Neural cell (in vitro differentiated cells): ENCODE measurements around the gene RPL37. TPM values are rescaled to one million over a fixed set of nuclear protein-coding genes. Genes with fewer than 3 reads are reported as not detected.
A peak's percentile ranks its signal among the peaks of the same experiment; 100 is the strongest.

Source experiments
- H2AFZ ChIP-seq: fragments of 200-600, 300-800 bp; sonication (generic), shearing (Covaris generic); 2 replicates; pipeline ENCODE4 v1.6.0; 2014; ENCODE audit warnings: low read depth, mild to moderate bottlenecking, antibody characterized with exemption, low read length, moderate library complexity
- H3F3A ChIP-seq: fragments of 200-600 bp; shearing (Covaris generic); 2 replicates; pipeline ENCODE4 v1.6.1; 2016; ENCODE audit warnings: mild to moderate bottlenecking, moderate library complexity, mixed read lengths, antibody characterized with exemption, low read length; ENCODE audit not compliant: insufficient read depth, poor library complexity, severe bottlenecking
- H3K27ac ChIP-seq: fragments of 200-600, 300-800 bp; sonication (generic), shearing (Covaris generic); 2 replicates; pipeline ENCODE4 v1.5.1; 2014; ENCODE audit warnings: mild to moderate bottlenecking, low read length, moderate library complexity
- H3K27me3 ChIP-seq: fragments of 300-800, 200-600 bp; sonication (generic), shearing (Covaris generic); 2 replicates; pipeline ENCODE4 v1.6.0; 2014; ENCODE audit warnings: mild to moderate bottlenecking, low read depth, low read length, moderate library complexity; ENCODE audit not compliant: insufficient read depth
- H3K36me3 ChIP-seq: fragments of 300-800, 200-600 bp; sonication (generic), shearing (Covaris generic); 2 replicates; pipeline ENCODE4 v1.5.1; 2014; ENCODE audit warnings: mild to moderate bottlenecking, antibody characterized with exemption, low read length, moderate library complexity; ENCODE audit not compliant: insufficient read depth
- H3K4me2 ChIP-seq: fragments of 300-800, 200-600 bp; sonication (generic), shearing (Covaris generic); 2 replicates; pipeline ENCODE4 v1.6.0; 2014; ENCODE audit warnings: mild to moderate bottlenecking, low read length
- H3K4me3 ChIP-seq: fragments of 300-800, 200-600 bp; sonication (generic), shearing (Covaris generic); 2 replicates; pipeline ENCODE4 v1.5.1; 2014; ENCODE audit warnings: mild to moderate bottlenecking, low read length, moderate library complexity
- H3K79me2 ChIP-seq: fragments of 200-600 bp; shearing (Covaris generic); replicated peaks from 2 replicates; pipeline ENCODE4 v1.6.0; 2014; ENCODE audit warnings: mild to moderate bottlenecking, low read length, moderate library complexity; ENCODE audit not compliant: insufficient read depth
- H3K9ac ChIP-seq: fragments of 300-800, 200-600 bp; sonication (generic), shearing (Covaris generic); 2 replicates; pipeline ENCODE4 v1.6.1; 2016; ENCODE audit warnings: mild to moderate bottlenecking, low read length, mixed read lengths
- H3K9me2 ChIP-seq: fragments of 200-600 bp; shearing (Covaris generic); 2 replicates; pipeline ENCODE4 v1.6.1; 2016; ENCODE audit warnings: mild to moderate bottlenecking, low read length, mixed read lengths; ENCODE audit not compliant: insufficient read depth
- H3K9me3 ChIP-seq: fragments of 200-600, 300-800 bp; sonication (generic), shearing (Covaris generic); 2 replicates; pipeline ENCODE4 v1.6.1; 2016; ENCODE audit warnings: mild to moderate bottlenecking, mixed run types, low read length, moderate library complexity, mixed read lengths
- H4K20me1 ChIP-seq: fragments of 200-600 bp; shearing (Covaris generic); 2 replicates; pipeline ENCODE4 v1.6.1; 2016; ENCODE audit warnings: mild to moderate bottlenecking, mixed run types; ENCODE audit not compliant: insufficient read depth
- CTCF ChIP-seq: fragments of 450-650 bp; IDR thresholded peaks from 2 replicates; pipeline ENCODE4 v1.5.1; 2014; ENCODE audit warnings: antibody characterized with exemption, mild to moderate bottlenecking, moderate library complexity; ENCODE audit not compliant: poor library complexity, severe bottlenecking
- EP300 ChIP-seq: fragments of 450-650 bp; conservative IDR thresholded peaks from 2 replicates; pipeline ENCODE4 v1.6.1; 2014; ENCODE audit warnings: antibody characterized with exemption, mild to moderate bottlenecking, moderate library complexity; ENCODE audit not compliant: poor library complexity, severe bottlenecking
- EZH2 ChIP-seq: fragments of 200-600, 300-800 bp; shearing (Covaris generic), sonication (generic); IDR thresholded peaks from 2 replicates; pipeline ENCODE4 v1.6.1; 2014; ENCODE audit warnings: antibody characterized with exemption, low read length, borderline replicate concordance, mild to moderate bottlenecking; ENCODE audit not compliant: insufficient read depth, poor library complexity, severe bottlenecking
- MXI1 ChIP-seq: fragments of 450-650 bp; conservative IDR thresholded peaks from 2 replicates; pipeline ENCODE4 v1.6.1; 2014; ENCODE audit warnings: antibody characterized with exemption, mild to moderate bottlenecking; ENCODE audit not compliant: poor library complexity, severe bottlenecking
- POLR2AphosphoS5 ChIP-seq: IDR thresholded peaks from 2 replicates; pipeline ENCODE4 v1.6.1; 2012
- RAD21 ChIP-seq: fragments of 450-650 bp; conservative IDR thresholded peaks from 2 replicates; pipeline ENCODE4 v1.6.1; 2014; ENCODE audit warnings: antibody characterized with exemption, mild to moderate bottlenecking, moderate library complexity
- REST ChIP-seq: IDR thresholded peaks from 2 replicates; pipeline ENCODE4 v1.6.1; 2012; ENCODE audit warnings: borderline replicate concordance
- SMC3 ChIP-seq: fragments of 450-650 bp; conservative IDR thresholded peaks from 2 replicates; pipeline ENCODE4 v1.6.1; 2014; ENCODE audit warnings: antibody characterized with exemption, mild to moderate bottlenecking, moderate library complexity; ENCODE audit not compliant: poor library complexity
- TAF1 ChIP-seq: IDR thresholded peaks from 2 replicates; pipeline ENCODE4 v1.6.1; 2012; ENCODE audit warnings: low read depth
- polyA plus RNA-seq: library from polyadenylated mRNA; depleted of rRNA; stranded (reverse); fragments of >200 nt; gene quantifications from 2 replicates; pipeline ENCODE4 v1.2.3, GENCODE V29; 2014

RPL37 gene
- polyA plus RNA-seq, 1 donor from 2014 or later, result 107 TPM

- TF ChIP-seq TAF1 (no peak), EZH2 (no peak), RAD21 (no peak), POLR2AphosphoS5 (no peak), REST (no peak), MXI1 (no peak), CTCF (no peak), EP300 (no peak), SMC3 (no peak)
- no peak overlapping the region for H3K27ac ChIP-seq
- H2AFZ ChIP-seq, result no peak overlapping the region
- H3K4me2 ChIP-seq, result no peak overlapping the region
- H3K4me3 ChIP-seq, result no peak overlapping the region
- peaks cover 17% of the 10 kb centered on the region for H3K79me2 ChIP-seq
- H3K9me2 ChIP-seq, result no peaks in the 10 kb centered on the region
- H3F3A ChIP-seq, result no peaks in the 10 kb centered on the region
- H3K9me3 ChIP-seq, result no peaks in the 10 kb centered on the region
- peaks cover 4% of the 10 kb centered on the region for H4K20me1 ChIP-seq
- H3K36me3 ChIP-seq, result peaks cover 6% of the 10 kb centered on the region
- no peak overlapping the region for H3K9ac ChIP-seq
- H3K27me3 ChIP-seq, result no peaks in the 10 kb centered on the region
Observed at GRCh38 chr5:40838086-40838485, 3.1 kb upstream of the RPL37 start.

- peaks cover 4% of the 10 kb centered on the region for H4K20me1 ChIP-seq
- H3K9me2 ChIP-seq, result no peaks in the 10 kb centered on the region
- TF ChIP-seq POLR2AphosphoS5, result no peak
- no peak for TF ChIP-seq MXI1
- no peak for TF ChIP-seq SMC3
- no peak for TF ChIP-seq EZH2
- no peak for TF ChIP-seq RAD21
- TF ChIP-seq CTCF, result no peak
- TF ChIP-seq EP300, result no peak
- no peak for TF ChIP-seq TAF1
- TF ChIP-seq REST, result no peak
- peak overlapping the region; percentile 89 for H3K27ac ChIP-seq
- H3K4me2 ChIP-seq, result peak overlapping the region; percentile 94
- no peaks in the 10 kb centered on the region for H3K9me3 ChIP-seq
- H3K27me3 ChIP-seq, result no peaks in the 10 kb centered on the region
- peak overlapping the region; percentile 81 for H2AFZ ChIP-seq
- H3K36me3 ChIP-seq, result peaks cover 6% of the 10 kb centered on the region
- H3K4me3 ChIP-seq, result peak overlapping the region; percentile 90
- H3K9ac ChIP-seq, result peak overlapping the region; percentile 91
- no peaks in the 10 kb centered on the region for H3F3A ChIP-seq
- H3K79me2 ChIP-seq, result peaks cover 24% of the 10 kb centered on the region
Observed at GRCh38 chr5:40834391-40834848, 602 bp downstream of the RPL37 start.
